WTC11 (cell line): ENCODE results near the gene SEMA4C.

ENCODE experiments used
- FOXK1 ChIP-seq: sonication (generic); formaldehyde crosslinking; IDR thresholded peaks from 2 replicates; pipeline ENCODE4 v1.8.0; 2022; ENCODE audit warnings: mild to moderate bottlenecking, moderate library complexity, missing genetic modification reagents
- TF ChIP-seq, protein P1 (sequence below): sonication (generic); formaldehyde crosslinking; IDR thresholded peaks from 2 replicates; pipeline ENCODE4 v1.8.1; 2022; ENCODE audit warnings: mild to moderate bottlenecking, moderate library complexity, missing genetic modification reagents
- TF ChIP-seq, protein P2 (sequence below): sonication (generic); formaldehyde crosslinking; IDR thresholded peaks from 2 replicates; pipeline ENCODE4 v1.8.1; 2023; ENCODE audit warnings: mild to moderate bottlenecking, missing genetic modification reagents

DNA sequence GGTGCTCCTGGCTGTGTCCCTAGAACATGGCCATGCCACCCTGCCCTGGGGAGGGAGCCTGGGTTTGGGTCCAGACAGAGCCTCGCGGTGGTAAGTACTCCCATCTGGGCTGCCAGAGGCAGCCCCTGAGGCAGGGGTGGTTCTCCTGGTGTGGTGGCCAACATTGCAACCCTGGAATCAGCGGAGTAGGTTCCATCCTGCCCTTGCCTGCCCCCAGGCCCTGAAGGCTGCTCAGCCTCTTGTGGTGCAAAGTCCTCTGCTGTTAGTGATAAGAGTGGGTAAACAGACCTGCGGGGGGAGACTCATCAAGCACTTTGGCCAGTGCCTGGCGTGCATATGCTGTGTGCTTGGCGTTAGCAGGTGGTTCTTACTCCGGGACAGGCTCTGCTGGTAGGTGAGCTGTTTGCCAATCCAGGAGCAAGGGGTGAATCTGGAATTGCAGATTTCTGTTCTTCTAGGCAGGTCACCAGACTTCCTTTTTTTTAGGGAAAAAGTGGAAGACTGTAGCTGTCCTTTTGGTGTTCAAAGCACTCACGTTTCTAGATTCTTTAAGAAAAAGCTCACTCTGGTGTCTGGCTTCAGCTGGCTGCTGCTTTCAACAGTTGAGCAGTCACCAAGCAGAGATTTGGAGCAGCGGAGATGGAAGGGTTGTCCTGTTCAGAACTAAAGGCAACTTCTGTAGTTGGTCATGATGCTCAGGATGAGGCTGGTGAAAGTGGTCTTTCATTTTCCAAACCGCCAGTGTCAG, 50.6 kb downstream of the SEMA4C start:
- TF ChIP-seq, protein P1, sequence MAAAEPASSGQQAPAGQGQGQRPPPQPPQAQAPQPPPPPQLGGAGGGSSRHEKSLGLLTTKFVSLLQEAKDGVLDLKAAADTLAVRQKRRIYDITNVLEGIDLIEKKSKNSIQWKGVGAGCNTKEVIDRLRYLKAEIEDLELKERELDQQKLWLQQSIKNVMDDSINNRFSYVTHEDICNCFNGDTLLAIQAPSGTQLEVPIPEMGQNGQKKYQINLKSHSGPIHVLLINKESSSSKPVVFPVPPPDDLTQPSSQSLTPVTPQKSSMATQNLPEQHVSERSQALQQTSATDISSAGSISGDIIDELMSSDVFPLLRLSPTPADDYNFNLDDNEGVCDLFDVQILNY: no peak
- TF ChIP-seq FOXK1: no peak
- TF ChIP-seq, protein P2, sequence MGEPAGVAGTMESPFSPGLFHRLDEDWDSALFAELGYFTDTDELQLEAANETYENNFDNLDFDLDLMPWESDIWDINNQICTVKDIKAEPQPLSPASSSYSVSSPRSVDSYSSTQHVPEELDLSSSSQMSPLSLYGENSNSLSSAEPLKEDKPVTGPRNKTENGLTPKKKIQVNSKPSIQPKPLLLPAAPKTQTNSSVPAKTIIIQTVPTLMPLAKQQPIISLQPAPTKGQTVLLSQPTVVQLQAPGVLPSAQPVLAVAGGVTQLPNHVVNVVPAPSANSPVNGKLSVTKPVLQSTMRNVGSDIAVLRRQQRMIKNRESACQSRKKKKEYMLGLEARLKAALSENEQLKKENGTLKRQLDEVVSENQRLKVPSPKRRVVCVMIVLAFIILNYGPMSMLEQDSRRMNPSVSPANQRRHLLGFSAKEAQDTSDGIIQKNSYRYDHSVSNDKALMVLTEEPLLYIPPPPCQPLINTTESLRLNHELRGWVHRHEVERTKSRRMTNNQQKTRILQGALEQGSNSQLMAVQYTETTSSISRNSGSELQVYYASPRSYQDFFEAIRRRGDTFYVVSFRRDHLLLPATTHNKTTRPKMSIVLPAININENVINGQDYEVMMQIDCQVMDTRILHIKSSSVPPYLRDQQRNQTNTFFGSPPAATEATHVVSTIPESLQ (CRISPR knock-in tag): no peak
